ENCODE results near the gene CRKL.
"Not testable (repeated sequence)": the region's sequence is repeated elsewhere in the genome, so short reads cannot be mapped to it uniquely, and the experiment has no call there.

Gene CRKL

DNA sequence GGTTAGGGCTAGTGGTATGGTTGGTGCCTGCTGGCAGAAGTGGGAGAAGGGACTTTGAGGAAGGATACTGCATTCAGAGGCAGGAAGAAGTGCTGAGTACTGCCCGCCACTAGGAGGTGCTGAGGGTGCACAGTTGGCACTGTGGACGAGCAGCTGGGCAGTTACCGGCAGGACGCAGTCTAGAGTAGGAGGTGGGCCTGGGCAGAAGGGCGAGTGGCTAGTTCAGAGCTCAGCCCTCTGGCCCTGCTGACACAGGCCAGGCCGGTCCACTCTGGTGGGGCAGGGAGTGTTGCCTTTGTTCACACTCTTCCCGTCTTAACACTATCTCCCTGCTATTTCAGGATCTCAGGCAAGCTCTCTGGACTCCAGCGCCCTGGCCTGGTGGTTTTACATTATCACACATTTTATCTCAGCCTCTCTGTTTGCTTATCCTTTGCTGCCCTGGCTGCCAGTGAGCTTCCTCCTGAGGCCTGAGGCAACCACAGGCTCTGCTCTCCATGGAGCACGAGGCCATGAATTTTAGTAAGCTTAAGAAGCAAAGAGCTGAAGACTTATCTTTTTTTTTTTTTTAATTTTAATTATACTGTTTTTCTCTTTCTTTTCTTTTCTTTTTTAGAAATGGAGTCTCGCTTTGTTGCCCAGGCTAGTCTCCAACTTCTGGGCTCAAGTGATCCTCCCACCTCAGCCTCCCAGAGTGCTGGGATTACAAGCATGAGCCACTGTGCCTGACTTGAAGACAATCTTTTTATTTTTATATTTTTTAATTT is 31.5 kb upstream of the CRKL start:
- H3K27me3 ChIP-seq (ENCODE audit: control insufficient read depth, insufficient read depth, low read length): no peaks in the 10 kb centered on the region
- H3K9ac ChIP-seq (ENCODE audit: low read length): no peak overlapping the region
- peaks cover 34% of the 10 kb centered on the region for H3K36me3 ChIP-seq (ENCODE audit: control insufficient read depth, insufficient read depth, low read length)
- no peak overlapping the region for H3K4me3 ChIP-seq (ENCODE audit: low read length)
- H3K27ac ChIP-seq (ENCODE audit: low read depth, low read length): peak overlapping the region; percentile 21
- H3K4me1 ChIP-seq (ENCODE audit: control insufficient read depth, insufficient read depth, low read length): no peaks in the 10 kb centered on the region

DNA sequence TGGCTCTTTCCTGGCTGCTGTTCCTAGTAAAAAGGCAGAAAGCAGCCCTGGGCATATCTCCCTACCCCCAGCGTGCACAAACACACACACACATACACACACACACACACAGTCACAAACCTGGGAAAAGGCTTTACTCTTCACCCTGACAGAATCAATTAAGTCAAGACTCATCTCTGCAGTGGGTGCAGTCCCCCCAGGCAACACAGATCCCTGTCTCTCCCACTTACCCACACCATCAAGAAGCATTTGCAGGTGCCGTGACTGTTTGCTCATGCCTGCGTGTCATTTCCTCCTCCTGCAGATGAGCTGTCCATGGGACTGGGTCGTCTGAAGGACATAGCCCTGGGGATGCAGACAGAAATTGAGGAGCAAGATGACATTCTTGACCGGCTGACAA is 29.8 kb upstream of the CRKL start:
- Histone ChIP-seq H3K9ac (ENCODE audit: low read length) (no peak overlapping the region), H3K27me3 (ENCODE audit: control insufficient read depth, insufficient read depth, low read length) (no peaks in the 10 kb centered on the region), H3K4me3 (ENCODE audit: low read length) (no peak overlapping the region), H3K27ac (ENCODE audit: low read depth, low read length) (no peak overlapping the region), H3K4me1 (ENCODE audit: control insufficient read depth, insufficient read depth, low read length) (no peaks in the 10 kb centered on the region), H3K36me3 (ENCODE audit: control insufficient read depth, insufficient read depth, low read length) (peaks cover 20% of the 10 kb centered on the region)

DNA sequence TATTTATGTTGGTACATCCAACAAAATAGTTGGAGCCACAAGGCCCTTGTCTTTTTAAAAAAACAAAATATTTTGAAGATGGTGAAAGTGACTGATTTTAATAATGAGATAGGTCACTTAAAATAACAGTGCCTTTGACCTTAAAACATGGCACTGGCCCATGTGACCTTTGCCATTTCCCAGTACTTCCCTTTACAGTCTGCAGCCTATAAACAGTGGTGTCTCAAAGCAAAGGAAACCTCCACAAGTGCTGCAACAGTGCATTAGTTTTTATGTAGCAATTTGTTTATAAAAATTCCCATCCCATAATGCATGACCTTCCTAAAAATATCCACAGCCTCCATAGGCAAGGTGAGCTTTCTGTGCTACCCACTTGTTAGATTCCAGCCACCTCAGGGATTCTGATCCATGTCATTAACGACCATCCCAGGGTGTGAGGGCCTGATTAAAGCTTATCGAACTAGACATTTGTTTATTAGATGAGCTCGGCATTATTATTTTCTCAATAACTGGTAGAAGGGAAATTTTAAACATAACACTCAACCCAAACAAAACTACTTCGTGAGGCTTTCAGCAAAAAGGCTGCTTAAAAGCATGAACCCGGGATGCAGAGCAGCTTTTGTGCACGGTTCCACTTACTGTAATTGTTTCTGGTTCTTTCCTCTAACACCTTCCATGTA is 28.0 kb upstream of the CRKL start:
- Histone ChIP-seq H3K27me3 (ENCODE audit: control insufficient read depth, insufficient read depth, low read length) (no peaks in the 10 kb centered on the region), H3K27ac (ENCODE audit: low read depth, low read length) (no peak overlapping the region), H3K9ac (ENCODE audit: low read length) (no peak overlapping the region), H3K4me1 (ENCODE audit: control insufficient read depth, insufficient read depth, low read length) (no peaks in the 10 kb centered on the region), H3K4me3 (ENCODE audit: low read length) (no peak overlapping the region), H3K36me3 (ENCODE audit: control insufficient read depth, insufficient read depth, low read length) (peaks cover 10% of the 10 kb centered on the region)

- Histone ChIP-seq H3K27me3 (ENCODE audit: control insufficient read depth, insufficient read depth, low read length) (no peaks in the 10 kb centered on the region), H3K36me3 (ENCODE audit: control insufficient read depth, insufficient read depth, low read length) (peaks cover 10% of the 10 kb centered on the region), H3K4me1 (ENCODE audit: control insufficient read depth, insufficient read depth, low read length) (no peaks in the 10 kb centered on the region), H3K9ac (ENCODE audit: low read length) (no peak overlapping the region), H3K4me3 (ENCODE audit: low read length) (no peak overlapping the region), H3K27ac (ENCODE audit: low read depth, low read length) (no peak overlapping the region)
Measured at GRCh38 chr22:20889904-20890540, 27.2 kb upstream of the CRKL start.

- Histone ChIP-seq H3K27ac (ENCODE audit: low read depth, low read length) (no peak overlapping the region), H3K4me3 (ENCODE audit: low read length) (no peak overlapping the region), H3K36me3 (ENCODE audit: control insufficient read depth, insufficient read depth, low read length) (peaks cover 10% of the 10 kb centered on the region), H3K9ac (ENCODE audit: low read length) (no peak overlapping the region), H3K4me1 (ENCODE audit: control insufficient read depth, insufficient read depth, low read length) (no peaks in the 10 kb centered on the region), H3K27me3 (ENCODE audit: control insufficient read depth, insufficient read depth, low read length) (no peaks in the 10 kb centered on the region)
Measured at GRCh38 chr22:20890975-20891374, 26.2 kb upstream of the CRKL start.

DNA sequence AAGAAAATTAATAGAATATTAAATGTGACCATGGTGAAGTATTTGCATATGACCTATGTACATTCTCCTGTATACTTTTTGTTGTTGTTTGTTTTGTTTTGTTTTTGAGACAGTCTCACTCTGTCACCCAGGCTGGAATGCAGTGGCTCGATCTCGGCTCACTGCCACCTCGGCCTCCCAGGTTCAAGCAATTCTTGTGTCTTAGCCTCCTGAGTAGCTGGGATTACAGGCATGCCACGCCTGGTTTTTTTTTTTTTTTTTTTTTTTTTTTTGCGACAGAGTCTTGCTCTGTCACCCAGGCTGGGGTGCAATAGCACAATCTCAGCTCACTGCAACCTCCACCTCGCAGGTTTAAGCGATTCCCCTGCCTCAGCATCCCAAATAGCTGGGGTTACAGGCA is 19.5 kb upstream of the CRKL start:
- not testable (repeated sequence) for H3K36me3 ChIP-seq (ENCODE audit: control insufficient read depth, insufficient read depth, low read length); H3K27me3 ChIP-seq (ENCODE audit: control insufficient read depth, insufficient read depth, low read length); H3K27ac ChIP-seq (ENCODE audit: low read depth, low read length); H3K4me3 ChIP-seq (ENCODE audit: low read length); H3K4me1 ChIP-seq (ENCODE audit: control insufficient read depth, insufficient read depth, low read length); H3K9ac ChIP-seq (ENCODE audit: low read length)

GRCh38 chr22:20899827-20900423 is 17.3 kb upstream of the CRKL start:
- H3K4me1 ChIP-seq (ENCODE audit: control insufficient read depth, insufficient read depth, low read length): no peaks in the 10 kb centered on the region
- no peaks in the 10 kb centered on the region for H3K27me3 ChIP-seq (ENCODE audit: control insufficient read depth, insufficient read depth, low read length)
- no peak overlapping the region for H3K4me3 ChIP-seq (ENCODE audit: low read length)
- no peaks in the 10 kb centered on the region for H3K36me3 ChIP-seq (ENCODE audit: control insufficient read depth, insufficient read depth, low read length)
- H3K9ac ChIP-seq (ENCODE audit: low read length): no peak overlapping the region
- no peak overlapping the region for H3K27ac ChIP-seq (ENCODE audit: low read depth, low read length)

- H3K36me3 ChIP-seq (ENCODE audit: control insufficient read depth, insufficient read depth, low read length); H3K27me3 ChIP-seq (ENCODE audit: control insufficient read depth, insufficient read depth, low read length); H3K9ac ChIP-seq (ENCODE audit: low read length); H3K4me1 ChIP-seq (ENCODE audit: control insufficient read depth, insufficient read depth, low read length); H3K27ac ChIP-seq (ENCODE audit: low read depth, low read length); H3K4me3 ChIP-seq (ENCODE audit: low read length): not testable (repeated sequence)
Measured at GRCh38 chr22:20901093-20902033, 15.8 kb upstream of the CRKL start.

- Histone ChIP-seq H3K4me1 (ENCODE audit: control insufficient read depth, insufficient read depth, low read length) (no peaks in the 10 kb centered on the region), H3K27me3 (ENCODE audit: control insufficient read depth, insufficient read depth, low read length) (no peaks in the 10 kb centered on the region), H3K27ac (ENCODE audit: low read depth, low read length) (no peak overlapping the region), H3K4me3 (ENCODE audit: low read length) (no peak overlapping the region), H3K36me3 (ENCODE audit: control insufficient read depth, insufficient read depth, low read length) (no peaks in the 10 kb centered on the region), H3K9ac (ENCODE audit: low read length) (no peak overlapping the region)
Measured at GRCh38 chr22:20903093-20903492, 14.1 kb upstream of the CRKL start.

DNA sequence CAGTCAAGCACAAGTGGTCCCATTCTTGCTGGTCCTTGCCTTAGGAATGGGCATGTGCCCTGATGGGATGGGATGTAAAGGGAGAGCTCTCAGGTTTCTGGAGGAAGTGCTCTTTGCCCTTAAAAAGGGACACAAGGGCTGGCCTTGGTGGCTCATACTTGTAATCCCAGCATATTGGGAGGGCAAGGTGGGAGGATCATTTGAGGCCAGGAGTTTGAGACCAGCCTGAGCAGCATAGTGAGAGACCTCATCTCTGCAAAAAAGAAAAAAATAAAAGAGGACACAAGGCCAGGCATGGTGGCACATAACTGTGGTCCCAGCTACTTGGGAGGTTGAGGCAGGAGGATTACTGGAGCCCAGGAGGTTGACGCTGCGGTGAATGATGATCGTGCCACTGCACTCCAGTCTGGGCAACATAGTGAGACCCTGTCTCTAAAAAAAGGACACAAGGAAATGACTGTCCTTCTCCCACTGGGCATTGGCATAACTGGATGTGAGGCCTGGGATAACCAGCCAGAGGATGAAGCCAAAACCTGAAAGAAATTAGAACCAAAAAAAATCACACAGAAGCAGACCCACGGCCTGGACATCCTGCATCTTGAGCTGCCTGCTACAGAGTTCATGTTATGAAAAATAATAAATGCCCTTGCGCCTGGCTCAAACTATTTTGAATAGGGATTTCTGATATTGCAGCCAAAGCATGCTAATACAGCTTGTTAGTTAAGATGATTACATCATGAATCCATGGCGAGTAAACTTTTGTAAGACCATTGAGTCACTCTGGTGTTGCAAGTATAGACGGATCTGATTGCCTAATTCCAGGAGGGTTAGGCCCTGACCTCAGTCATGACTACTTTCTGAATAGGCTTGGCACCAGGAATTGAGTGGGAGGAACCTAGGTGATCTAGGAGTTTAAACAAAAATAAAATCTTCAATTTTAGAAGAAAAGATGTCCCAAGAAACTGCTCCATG is 12.9 kb upstream of the CRKL start:
- H3K36me3 ChIP-seq (ENCODE audit: control insufficient read depth, insufficient read depth, low read length): no peaks in the 10 kb centered on the region
- no peak overlapping the region for H3K9ac ChIP-seq (ENCODE audit: low read length)
- H3K4me1 ChIP-seq (ENCODE audit: control insufficient read depth, insufficient read depth, low read length): no peaks in the 10 kb centered on the region
- no peak overlapping the region for H3K27ac ChIP-seq (ENCODE audit: low read depth, low read length)
- H3K27me3 ChIP-seq (ENCODE audit: control insufficient read depth, insufficient read depth, low read length): no peaks in the 10 kb centered on the region
- H3K4me3 ChIP-seq (ENCODE audit: low read length): no peak overlapping the region

DNA sequence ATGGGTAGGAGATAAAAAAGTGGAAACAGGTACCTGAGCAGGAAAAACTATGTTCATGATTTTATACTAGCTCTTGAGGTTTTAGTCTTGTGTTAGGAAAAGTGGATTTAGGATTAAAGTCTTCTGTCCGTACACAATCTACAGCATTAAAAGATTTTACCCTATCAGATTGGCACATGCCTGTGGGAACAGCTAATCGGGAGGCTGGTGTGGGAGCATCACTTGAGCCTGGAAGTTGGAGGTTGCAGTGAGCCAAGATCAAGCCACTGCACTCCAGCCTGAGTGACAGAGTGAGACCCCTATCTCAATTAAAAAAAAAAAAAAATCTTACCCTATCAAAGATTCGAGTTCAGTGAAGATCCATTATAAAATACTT is 12.2 kb upstream of the CRKL start:
- Histone ChIP-seq H3K27ac (ENCODE audit: low read depth, low read length) (no peak overlapping the region), H3K4me1 (ENCODE audit: control insufficient read depth, insufficient read depth, low read length) (no peaks in the 10 kb centered on the region), H3K36me3 (ENCODE audit: control insufficient read depth, insufficient read depth, low read length) (no peaks in the 10 kb centered on the region), H3K9ac (ENCODE audit: low read length) (no peak overlapping the region), H3K27me3 (ENCODE audit: control insufficient read depth, insufficient read depth, low read length) (no peaks in the 10 kb centered on the region), H3K4me3 (ENCODE audit: low read length) (no peak overlapping the region)

All from rectal smooth muscle tissue (tissue), 1 donor.